Fibroblast of skin of right quadriceps (primary cell): ENCODE data around the gene FAT2.
"Not testable (repeated sequence)": the region's sequence is repeated elsewhere in the genome, so short reads cannot be mapped to it uniquely, and the experiment has no call there.

Experiments
- DNase-seq: peaks from one replicate; pipeline ENCODE4 v3.0.0-alpha.2; 2013

Gene FAT2

GRCh38 chr5:151580239-151580638, 10.9 kb downstream of the FAT2 start:
- no peak for DNase-seq

- DNase-seq, result not testable (repeated sequence)
Observed at GRCh38 chr5:151579146-151579545, 12.0 kb downstream of the FAT2 start.

GRCh38 chr5:151578326-151579025, 12.7 kb downstream of the FAT2 start:
- no peak for DNase-seq

- DNase-seq, result no peak
Observed at GRCh38 chr5:151577566-151577965, 13.6 kb downstream of the FAT2 start.

GRCh38 chr5:151574444-151574996, 16.6 kb downstream of the FAT2 start:
- no peak for DNase-seq

GRCh38 chr5:151572657-151573368, 18.3 kb downstream of the FAT2 start:
- DNase-seq, result no peak

GRCh38 chr5:151571270-151572173, 19.6 kb downstream of the FAT2 start:
- no peak for DNase-seq

- DNase-seq, result no peak
Observed at GRCh38 chr5:151570512-151571269, 20.4 kb downstream of the FAT2 start.

- DNase-seq, result no peak
Observed at GRCh38 chr5:151570058-151570457, 21.1 kb downstream of the FAT2 start.

GRCh38 chr5:151569132-151570046, 21.7 kb downstream of the FAT2 start:
- DNase-seq, result no peak

- no peak for DNase-seq
Observed at GRCh38 chr5:151568036-151568435, 23.1 kb downstream of the FAT2 start.

GRCh38 chr5:151565971-151566370, 25.2 kb downstream of the FAT2 start:
- no peak for DNase-seq

- DNase-seq, result no peak
Observed at GRCh38 chr5:151562019-151562707, 29.0 kb downstream of the FAT2 start.

GRCh38 chr5:151557951-151558350, 33.2 kb downstream of the FAT2 start:
- DNase-seq, result no peak

GRCh38 chr5:151557466-151557865, 33.7 kb downstream of the FAT2 start:
- no peak for DNase-seq

- DNase-seq, result no peak
Observed at GRCh38 chr5:151556806-151557205, 34.3 kb downstream of the FAT2 start.

- no peak for DNase-seq
Observed at GRCh38 chr5:151555760-151556576, 35.2 kb downstream of the FAT2 start.

- DNase-seq, result no peak
Observed at GRCh38 chr5:151553695-151554094, 37.4 kb downstream of the FAT2 start.

- no peak for DNase-seq
Observed at GRCh38 chr5:151553130-151553670, 37.9 kb downstream of the FAT2 start.
